ENCODE data around the gene CD1E. TPM values are rescaled to one million over a fixed set of nuclear protein-coding genes. Genes with fewer than 3 reads are reported as not detected.

Gene CD1E
- total and polyA plus RNA-seq, 2 of the 4 experiments (the other 2 are of a cell fraction): not detected

GRCh38 chr1:158390331-158390730, 36.6 kb downstream of the CD1E start:
- ATAC-seq (ENCODE audit: low read depth) (no peak), DNase-seq (no peak)
- H2BK5ac ChIP-seq (ENCODE audit: low read depth, low read length, poor library complexity, severe bottlenecking): no peak overlapping the region
- no peak for TF ChIP-seq CEBPB (IDR thresholded peaks at IDR 0.05; ENCODE audit: low read depth, low read length)
- TF ChIP-seq BHLHE40 (IDR thresholded peaks at IDR 0.05; ENCODE audit: low read depth, low read length): no peak
- no peak for TF ChIP-seq RFX5 (IDR thresholded peaks at IDR 0.05; ENCODE audit: low read depth, low read length)
- no peak for TF ChIP-seq MAFK (IDR thresholded peaks at IDR 0.05; ENCODE audit: low read depth, low read length)
- no peak for TF ChIP-seq POLR2A (IDR thresholded peaks at IDR 0.05; ENCODE audit: low read depth, low read length)
- no peak for TF ChIP-seq NFE2L2 (IDR thresholded peaks at IDR 0.05; ENCODE audit: low read depth, low read length)
- TF ChIP-seq SMC3 (IDR thresholded peaks at IDR 0.05; ENCODE audit: low read depth, low read length): no peak
- no peak for TF ChIP-seq USF2 (IDR thresholded peaks at IDR 0.05; ENCODE audit: low read depth, low read length)
- no peak for TF ChIP-seq FOS (IDR thresholded peaks at IDR 0.05; ENCODE audit: low read depth, low read length)
- TF ChIP-seq RAD21 (IDR thresholded peaks at IDR 0.05; ENCODE audit: low read length): no peak
- no peak for TF ChIP-seq MAZ (IDR thresholded peaks at IDR 0.05; ENCODE audit: borderline replicate concordance, low read depth, low read length)
- TF ChIP-seq CHD1 (IDR thresholded peaks at IDR 0.05; ENCODE audit: low read depth, low read length): no peak
- no peak for TF ChIP-seq CTCF (conservative IDR thresholded peaks at IDR 0.05; ENCODE audit: low read depth, low read length)
- H3K4me3 ChIP-seq (ENCODE audit: insufficient read depth, low read depth, low read length): no peak overlapping the region
- no peak overlapping the region for H4K8ac ChIP-seq (ENCODE audit: low read depth in 2 of 2, low read length in 2 of 2)
- in situ Hi-C loops (cut with MboI; ENCODE audit: low sequenced_read_pairs) (no loop called here), intact Hi-C loops (cut with micrococcal nuclease) (no loop called here), dilution Hi-C loops (cut with HindIII; ENCODE audit: low sequenced_read_pairs, unreplicated experiment) (no loop called here)
- H2AFZ ChIP-seq (replicated peaks; ENCODE audit: low read length, poor library complexity): no peak overlapping the region
- H3K4me1 ChIP-seq (ENCODE audit: control insufficient read depth, insufficient read depth, low read length): no peaks in the 10 kb centered on the region
- H3K27me3 ChIP-seq (ENCODE audit: control insufficient read depth, insufficient read depth, low read length): no peaks in the 10 kb centered on the region
- no peaks in the 10 kb centered on the region for H3K9me3 ChIP-seq (ENCODE audit: control insufficient read depth, insufficient read depth, low read length)
- no peak overlapping the region for H3K9ac ChIP-seq (ENCODE audit: low read depth, low read length)
- no peak overlapping the region for H2AK5ac ChIP-seq (ENCODE audit: low read depth, low read length)
- no peak overlapping the region for H2AK9ac ChIP-seq (replicated peaks; ENCODE audit: low read depth, low read length, poor library complexity)
- no TSS peak for BruUV-seq (replicated peaks)
- H3K79me1 ChIP-seq (ENCODE audit: low read depth in 1 of 2, low read length in 2 of 2): no peaks in the 10 kb centered on the region
- H3K4ac ChIP-seq (ENCODE audit: low read depth, low read length): no peak overlapping the region
- H3K23ac ChIP-seq (ENCODE audit: low read depth, low read length): no peak overlapping the region
- no peak overlapping the region for H2BK20ac ChIP-seq (ENCODE audit: low read depth, low read length)
- POLR2A ChIA-PET (ENCODE audit: unreplicated experiment): no interaction called here
- no peak overlapping the region for H2BK120ac ChIP-seq (ENCODE audit: low read depth, low read length)
- H3K9me1 ChIP-seq (ENCODE audit: insufficient read depth, low read length): no peaks in the 10 kb centered on the region
- H3K14ac ChIP-seq (replicated peaks; ENCODE audit: low read depth, low read length): no peak overlapping the region
- H3K18ac ChIP-seq (ENCODE audit: low read depth, low read length): no peak overlapping the region
- no peaks in the 10 kb centered on the region for H4K20me1 ChIP-seq (ENCODE audit: insufficient read depth, low read length)
- CTCF ChIA-PET: no interaction called here
- no peaks in the 10 kb centered on the region for H3K36me3 ChIP-seq (ENCODE audit: control insufficient read depth, insufficient read depth, low read length)
- no peak overlapping the region for H4K5ac ChIP-seq (ENCODE audit: low read depth, low read length)
- H3K4me2 ChIP-seq (ENCODE audit: low read depth, low read length): no peak overlapping the region
- no peak overlapping the region for H3K27ac ChIP-seq (ENCODE audit: insufficient read depth, low read length)
- no CpG with 5 or more reads among the region's 1 CpG for WGBS, 2 experiments (ENCODE audit: extremely low coverage in 2 of 2, insufficient read length in 1 of 2)
- H4K91ac ChIP-seq (ENCODE audit: insufficient read depth, low read depth, low read length): no peak overlapping the region
- H2BK15ac ChIP-seq (ENCODE audit: low read depth, low read length): no peak overlapping the region
- H3K56ac ChIP-seq (ENCODE audit: extremely low read depth, insufficient read depth, low read length): no peak overlapping the region

All from IMR-90 (cell line).